ENCODE measurements around the gene KNL1.
A peak's percentile ranks its signal among the peaks of the same experiment; 100 is the strongest.
"Not testable (repeated sequence)": the region's sequence is repeated elsewhere in the genome, so short reads cannot be mapped to it uniquely, and the experiment has no call there.

The KNL1 gene

DNA sequence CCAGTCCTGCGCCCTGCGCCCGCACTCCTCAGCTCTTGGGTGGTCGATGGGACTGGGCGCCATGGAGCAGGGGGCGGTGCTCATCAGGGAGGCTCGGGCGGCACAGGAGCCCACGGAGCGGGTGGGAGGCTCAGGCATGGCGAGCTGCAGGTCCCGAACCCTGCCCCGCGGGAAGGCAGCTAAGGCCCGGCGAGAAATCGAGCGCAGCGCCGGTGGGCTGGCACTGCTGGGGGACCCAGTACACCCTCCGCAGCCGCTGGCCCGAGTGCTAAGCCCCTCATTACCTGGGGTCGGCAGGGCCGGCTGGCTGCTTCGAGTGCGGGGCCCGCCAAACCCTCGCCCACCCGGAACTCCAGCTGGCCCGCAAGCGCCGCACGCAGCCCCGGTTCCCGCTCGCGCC is 82.9 kb downstream of the KNL1 start:
- not testable (repeated sequence) for DNase-seq

DNA sequence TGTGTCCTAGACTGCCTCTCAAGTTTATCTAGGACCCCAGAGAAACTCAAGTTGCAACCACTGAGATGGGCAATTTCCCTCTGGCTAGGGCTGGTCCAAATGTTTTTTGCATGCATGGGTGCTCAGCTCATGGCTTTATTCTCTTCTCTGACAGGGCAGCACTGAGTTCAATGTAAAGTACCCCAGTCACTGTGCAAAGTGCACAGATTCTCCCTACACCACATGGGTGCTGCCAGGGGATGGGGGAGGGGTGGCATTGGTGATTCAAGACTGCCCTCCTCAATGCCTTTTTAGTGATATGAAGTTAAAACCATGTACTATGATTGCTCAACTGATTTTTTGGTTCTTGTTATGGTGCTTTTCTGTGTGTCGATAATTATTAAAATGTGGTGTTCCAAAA is 86.1 kb downstream of the KNL1 start:
- DNase-seq = no peak

DNA sequence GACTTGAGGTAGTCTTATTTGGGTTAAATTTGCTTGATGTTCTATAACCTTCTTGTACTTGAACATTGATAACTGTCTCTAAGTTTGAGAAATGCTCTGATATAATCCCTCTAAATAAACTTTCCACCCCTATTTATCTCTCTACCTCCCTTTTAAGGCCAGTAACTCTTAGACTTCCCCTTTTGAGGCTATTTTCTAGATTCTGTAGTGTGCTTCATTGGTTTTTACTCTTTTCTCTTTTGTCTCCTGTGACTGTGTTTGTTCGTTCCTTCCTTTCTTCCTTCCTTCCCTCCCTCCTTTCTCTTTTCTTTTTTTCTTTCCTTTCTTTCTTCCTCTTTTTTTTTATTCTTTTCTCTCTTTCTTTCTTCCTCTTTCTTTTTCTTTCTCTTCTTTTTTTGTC is 86.9 kb downstream of the KNL1 start:
- DNase-seq = not testable (repeated sequence)

DNA sequence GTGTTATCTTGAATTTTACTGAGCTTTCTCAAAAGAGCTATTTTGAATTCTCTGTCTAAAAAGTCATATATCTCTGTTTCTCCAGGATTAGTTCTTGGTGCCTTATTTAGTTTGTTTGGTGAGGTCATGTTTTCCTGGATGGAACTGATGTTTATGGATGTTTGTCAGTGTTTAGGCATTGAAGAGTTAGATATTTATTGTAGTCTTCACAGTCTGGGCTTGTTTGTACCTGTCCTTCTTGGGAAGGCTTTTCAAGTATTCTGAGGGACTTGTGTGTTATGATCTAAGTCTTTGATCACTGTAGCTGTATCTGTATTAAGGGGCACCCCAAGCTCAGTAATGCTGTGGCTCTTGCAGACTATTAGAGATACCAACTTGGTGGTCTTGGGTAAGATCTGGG is 90.3 kb downstream of the KNL1 start:
- no peak for DNase-seq

DNA sequence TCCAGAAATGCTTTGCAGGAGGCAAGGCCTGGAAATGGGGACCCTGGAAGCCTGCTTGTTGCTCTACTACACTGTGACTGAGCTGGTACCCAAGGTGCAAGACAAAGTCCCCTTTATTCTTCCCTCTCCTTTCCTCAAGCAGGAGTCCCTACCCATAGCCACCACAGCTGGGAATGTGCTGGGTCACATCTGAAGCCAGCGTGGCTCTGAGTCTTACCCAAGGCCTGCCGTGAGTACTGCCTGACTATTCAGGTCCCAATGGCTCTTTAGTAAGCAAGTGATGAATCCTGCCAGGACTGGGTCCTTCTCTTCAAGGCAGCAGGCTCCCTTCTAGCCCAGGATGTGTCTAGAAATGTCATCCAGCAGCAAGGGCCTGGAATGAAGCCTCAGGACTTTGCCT is 91.3 kb downstream of the KNL1 start:
- DNase-seq = no peak

DNA sequence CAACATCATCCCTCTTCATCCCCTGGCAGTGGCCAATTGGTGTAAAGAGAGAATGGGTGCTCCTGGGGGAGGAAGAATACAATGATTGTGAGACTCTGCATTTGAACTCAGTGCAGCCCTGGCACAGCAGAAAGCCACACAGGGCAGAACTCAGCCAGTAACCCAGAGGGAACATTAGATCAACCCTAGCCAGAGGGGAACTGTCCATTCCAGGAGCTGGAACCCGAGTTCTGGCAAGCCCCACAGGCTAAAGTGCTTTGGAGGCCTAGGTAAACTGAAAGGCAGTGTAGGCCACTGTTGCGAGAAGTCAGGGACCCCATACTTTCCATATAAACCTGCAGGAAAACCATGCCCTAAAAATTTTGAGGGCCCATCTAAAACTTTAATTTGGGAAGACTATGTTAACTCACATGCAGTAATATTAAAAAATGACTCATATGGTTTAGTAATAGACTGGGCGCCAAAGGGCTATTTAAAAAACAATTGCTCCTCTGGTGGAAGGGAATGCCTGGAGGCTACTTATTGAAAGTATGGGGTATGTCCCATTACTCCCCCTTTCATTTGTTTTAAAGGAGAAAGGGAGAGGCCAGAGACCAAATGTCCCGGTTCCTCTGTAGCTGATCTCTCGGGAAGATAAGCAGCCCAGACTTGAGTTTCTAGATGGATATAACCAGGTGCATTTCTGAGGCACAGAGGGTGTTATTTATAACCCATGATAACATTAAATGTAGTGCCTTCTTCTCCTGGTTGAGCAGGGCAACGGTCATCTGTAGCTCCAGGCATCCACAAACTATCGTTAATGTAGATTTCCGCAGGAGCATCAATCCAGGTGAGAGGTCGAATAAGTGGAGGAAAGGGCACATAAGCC is 95.1 kb downstream of the KNL1 start:
- no peak for DNase-seq

DNA sequence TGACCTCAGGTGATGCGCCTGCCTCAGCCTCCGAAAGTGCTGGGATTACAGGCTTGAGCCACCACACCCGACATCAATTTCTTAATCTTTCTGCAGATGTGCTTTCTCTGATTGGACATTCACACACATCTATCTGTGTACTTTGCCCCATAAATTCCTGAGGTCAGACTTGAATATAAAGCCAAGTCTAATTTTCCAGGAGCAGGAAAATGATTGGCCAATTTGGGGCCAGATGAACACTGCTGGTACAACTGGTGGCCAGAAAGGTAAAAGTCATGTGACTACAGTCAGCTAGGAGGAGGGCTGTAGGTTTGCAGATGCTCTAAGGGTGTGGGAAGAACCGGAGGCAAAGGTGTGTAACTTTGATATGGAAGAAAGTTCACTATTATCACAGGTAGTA is 97.7 kb downstream of the KNL1 start:
- no peak for DNase-seq

DNA sequence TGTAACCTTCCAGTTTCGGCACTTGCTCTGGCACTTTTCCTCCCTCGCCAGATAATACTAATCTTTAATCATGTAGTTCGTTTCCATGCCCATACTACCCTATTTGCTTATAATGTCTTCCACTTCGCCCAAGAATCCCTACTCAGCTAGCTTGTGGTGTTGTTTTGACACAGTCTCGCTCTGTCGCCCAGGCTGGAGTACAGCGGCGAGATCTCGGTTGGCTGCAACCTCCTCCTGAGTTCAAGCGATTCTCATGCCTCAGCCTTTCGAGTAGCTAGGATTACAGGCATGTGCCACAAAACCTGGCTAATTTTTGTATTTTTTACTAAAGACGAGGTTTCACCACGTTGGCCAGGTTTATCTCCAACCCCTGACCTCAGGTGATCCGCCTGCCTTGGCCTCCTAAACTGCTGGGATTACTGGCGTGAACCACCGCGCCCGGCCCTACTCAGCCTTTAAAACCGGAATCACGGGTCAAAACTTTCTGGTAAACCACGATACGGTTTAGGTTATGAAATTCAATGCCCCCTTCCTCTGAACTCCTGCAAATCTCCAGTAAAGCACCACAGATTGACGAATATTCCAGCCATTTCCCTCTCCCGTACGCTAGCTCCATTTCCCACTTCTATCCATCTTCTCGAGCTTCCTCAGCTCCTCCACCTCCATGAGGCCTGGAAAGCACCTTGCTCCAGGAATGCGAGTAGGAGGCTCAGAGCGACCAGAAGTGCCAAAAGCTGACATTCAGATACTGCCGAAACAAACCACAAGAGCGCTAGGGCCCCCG is 100.0 kb downstream of the KNL1 start:
- peak; percentile 15 for DNase-seq

DNA sequence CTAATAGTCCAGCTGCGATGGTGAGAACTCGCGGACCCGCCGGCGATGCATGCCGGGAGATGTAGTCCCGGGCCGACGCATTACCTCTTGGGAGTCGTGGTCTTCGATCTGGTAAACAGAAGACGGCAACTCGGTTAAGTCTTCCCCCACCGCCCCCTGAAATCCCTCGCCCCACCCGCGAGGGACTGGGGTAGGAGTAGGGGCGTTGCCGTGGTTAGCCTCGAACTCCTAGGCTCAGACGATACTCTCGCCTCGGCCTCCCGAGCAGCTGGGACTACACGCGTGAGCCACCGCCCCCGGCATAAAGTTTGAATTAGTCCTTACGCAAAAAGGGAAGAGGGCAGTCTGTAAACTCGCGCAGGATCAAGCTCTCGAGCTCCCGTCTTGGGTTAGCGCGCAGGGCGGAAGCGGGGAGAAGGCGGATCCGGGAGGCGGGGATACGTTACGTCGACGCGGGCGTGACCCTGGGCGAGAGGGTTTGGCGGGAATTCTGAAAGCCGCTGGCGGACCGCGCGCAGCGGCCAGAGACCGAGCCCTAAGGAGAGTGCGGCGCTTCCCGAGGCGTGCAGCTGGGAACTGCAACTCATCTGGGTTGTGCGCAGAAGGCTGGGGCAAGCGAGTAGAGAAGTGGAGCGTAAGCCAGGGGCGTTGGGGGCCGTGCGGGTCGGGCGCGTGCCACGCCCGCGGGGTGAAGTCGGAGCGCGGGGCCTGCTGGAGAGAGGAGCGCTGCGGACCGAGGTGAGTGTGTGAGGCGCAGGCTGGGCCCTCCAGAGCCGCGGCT is 100.8 kb downstream of the KNL1 start, which contains the start of gene RAD51:
Gene RAD51, plus strand, starts transcription at position 487 of the 781 bp plus-strand sequence. CDS start 3,585 bp downstream, outside the sequence.
- DNase-seq = peak; percentile 91

DNA sequence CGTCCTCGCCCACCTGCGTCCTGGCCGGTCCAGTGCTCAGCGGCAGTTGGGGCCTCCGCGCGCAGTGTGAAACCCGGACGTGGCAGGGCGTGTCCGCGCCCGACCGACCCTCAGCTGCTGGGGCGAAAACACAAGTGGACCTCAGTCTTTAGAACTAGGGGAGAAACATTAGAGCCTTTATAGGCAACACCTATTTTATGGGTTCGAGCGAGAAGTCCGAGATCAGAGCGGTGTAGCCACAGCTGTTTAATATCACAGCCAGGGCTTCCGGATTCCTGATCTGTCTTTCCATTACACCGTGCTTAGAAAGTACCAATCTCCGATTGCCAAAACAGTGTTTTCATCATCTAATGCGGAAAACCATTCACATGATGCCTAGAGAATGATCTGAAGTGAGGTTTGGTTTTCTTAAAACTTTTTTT is 101.4 kb downstream of the KNL1 start:
- no peak for DNase-seq

DNA sequence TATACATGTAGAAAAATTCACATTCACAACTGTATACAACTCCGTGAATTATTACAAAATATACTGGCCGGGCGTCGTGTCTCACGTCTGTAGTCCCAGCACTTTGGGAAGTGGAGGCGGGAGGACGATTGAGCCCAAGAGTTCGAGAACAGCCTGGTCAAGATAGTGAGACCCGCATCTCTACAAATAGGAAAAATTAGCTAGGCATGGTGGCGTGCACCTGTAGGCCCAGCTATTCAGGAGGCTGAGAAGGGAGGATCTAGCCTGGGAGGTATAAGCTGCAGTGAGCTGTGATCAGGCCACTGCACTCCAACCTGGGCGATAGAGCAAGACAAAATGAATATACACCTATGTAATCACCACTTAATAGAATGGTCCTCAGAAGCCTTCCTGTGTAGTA is 102.2 kb downstream of the KNL1 start:
- DNase-seq = no peak

DNA sequence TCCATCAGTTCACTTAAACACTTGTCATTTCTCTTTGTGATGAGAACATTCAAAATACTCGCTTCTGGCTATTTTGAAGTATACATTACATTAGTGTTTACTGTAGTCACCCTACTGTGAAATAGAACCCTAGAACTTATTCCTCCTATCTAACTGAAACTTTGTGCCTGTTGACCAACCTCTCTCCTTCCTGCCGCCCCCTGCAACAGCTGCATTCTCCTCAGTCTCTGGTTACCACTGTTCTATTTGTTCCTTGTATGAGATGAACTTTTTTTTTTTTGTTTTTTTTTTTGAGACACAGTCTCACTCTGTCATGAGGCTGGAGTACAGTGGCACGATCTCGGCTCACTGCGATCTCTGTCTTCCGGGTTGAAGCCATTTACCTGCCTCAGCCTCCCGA is 103.9 kb downstream of the KNL1 start:
- no peak for DNase-seq

DNA sequence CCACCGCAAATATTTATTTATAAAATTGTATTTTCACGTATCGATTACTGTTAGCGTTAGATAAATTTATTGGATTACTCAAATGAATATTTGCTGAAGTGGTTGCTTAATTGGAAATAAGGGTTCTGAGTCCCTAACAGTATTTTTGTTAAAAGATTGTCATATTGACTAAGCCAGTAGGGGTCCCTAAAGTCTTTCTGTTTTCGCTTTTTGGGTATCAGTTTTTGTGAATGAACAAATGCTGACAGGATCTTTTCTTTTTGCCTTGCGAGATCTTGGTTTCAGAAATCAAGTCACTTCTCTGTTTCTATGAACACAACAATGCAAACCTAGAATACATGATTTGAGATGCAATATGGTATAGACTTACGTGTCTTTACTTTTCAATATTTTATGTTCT is 108.0 kb downstream of the KNL1 start:
- DNase-seq = no peak

DNA sequence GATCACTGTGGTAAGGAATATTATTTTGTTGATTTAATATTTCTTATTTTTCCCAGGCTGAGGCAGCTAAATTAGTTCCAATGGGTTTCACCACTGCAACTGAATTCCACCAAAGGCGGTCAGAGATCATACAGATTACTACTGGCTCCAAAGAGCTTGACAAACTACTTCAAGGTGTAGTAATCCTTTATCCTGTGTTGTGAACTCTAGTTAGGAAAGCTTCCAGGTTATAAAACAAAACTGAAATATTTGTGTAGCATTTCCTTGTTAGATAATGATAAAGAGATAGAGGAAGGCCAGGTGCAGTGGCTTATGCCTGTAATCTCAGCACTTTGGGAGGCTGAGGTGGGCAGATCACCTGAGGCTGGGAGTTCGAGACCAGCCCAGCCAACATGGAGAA is 112.1 kb downstream of the KNL1 start:
- no peak for DNase-seq
